HCT116 (cell line): ENCODE measurements around the gene RTTN. TPM values are rescaled to one million over a fixed set of nuclear protein-coding genes. Genes with fewer than 3 reads are reported as not detected.

ENCODE experiments used
- ATAC-seq: fragments of 200-7000 bp; cut with Tn5 transposase; 2 replicates; pipeline ENCODE4 v1.9.1; 2020; ENCODE audit warnings: mild to moderate bottlenecking, moderate library complexity
- BruUV-seq: library from RNA; stranded (reverse); fragments of 400-500 nt; replicated peaks from 2 replicates; lab custom pipeline; 2021; lab: Mats Ljungman, UMichigan
- CTCF ChIA-PET: fragments of 300-600 bp; sonication (Branson Sonifier 250); formaldehyde crosslinking; loops from one replicate; lab custom pipeline; 2021; ENCODE audit warnings: antibody characterized with exemption; lab: Charles Lee
- POLR2A ChIA-PET: fragments of 300-600, 350-600 bp; sonication (Branson Sonifier 250); formaldehyde crosslinking; loops from one replicate; lab custom pipeline; 2021; ENCODE audit warnings: antibody characterized with exemption; lab: Charles Lee
- RAD21 ChIA-PET, 2 experiments: fragments of 300-600 bp; sonication (Branson Sonifier 250); formaldehyde crosslinking; loops; one replicate each; lab custom pipeline; 2023; ENCODE audit warnings: low total read pairs in 2 of 2; ENCODE audit not compliant: uncharacterized antibody in 2 of 2, unreplicated experiment in 2 of 2, low non-redundant PET in 1 of 2; lab: Charles Lee
- DNase-seq: peaks from one replicate; pipeline ENCODE4 v3.0.0-alpha.2; 2010; ENCODE audit warnings: low read depth, low spot score
- H2AFZ ChIP-seq: fragments of 200-600 bp; shearing (Covaris generic), sonication (generic); 2 replicates; pipeline ENCODE4 v1.6.1; 2017; ENCODE audit warnings: low read depth, mixed run types, mixed read lengths, antibody characterized with exemption, low read length; ENCODE audit not compliant: poor library complexity, severe bottlenecking
- H3K27ac ChIP-seq: 2 replicates; pipeline ENCODE4 v1.5.1; 2012; ENCODE audit warnings: low read depth, low read length
- H3K27me3 ChIP-seq: fragments of 200-600 bp; sonication (generic); 2 replicates; pipeline ENCODE4 v1.6.1; 2016; ENCODE audit warnings: mixed run types, low read length, mixed read lengths; ENCODE audit not compliant: insufficient read depth
- H3K36me3 ChIP-seq, 2 experiments: fragments of 200-500 bp in 1 of 2; fragments of 200-600 bp in 1 of 2; sonication (Bioruptor generic) in 1 of 2; sonication (generic) in 1 of 2; 2 replicates each; pipeline versions ENCODE4 v1.5.1 to v1.6.1; 2014 to 2016; ENCODE audit warnings: low read length in 2 of 2, inconsistent platforms in 1 of 2, mixed read lengths in 1 of 2, mixed run types in 1 of 2; ENCODE audit not compliant: insufficient read depth in 2 of 2, control insufficient read depth in 1 of 2
- H3K4me1 ChIP-seq, 2 experiments: fragments of 200-600 bp in 1 of 2; sonication (generic) in 1 of 2; 2 replicates each; pipeline versions ENCODE4 v1.5.1 to v1.6.1; 2012 to 2017; ENCODE audit warnings: low read length in 2 of 2, inconsistent platforms in 1 of 2, mild to moderate bottlenecking in 1 of 2, mixed read lengths in 1 of 2, mixed run types in 1 of 2, moderate library complexity in 1 of 2; ENCODE audit not compliant: insufficient read depth in 2 of 2, control insufficient read depth in 1 of 2
- H3K4me2 ChIP-seq: fragments of 200-600 bp; sonication (generic); 2 replicates; pipeline ENCODE4 v1.6.1; 2017; ENCODE audit warnings: mixed run types, low read length, mixed read lengths
- H3K4me3 ChIP-seq, 2 experiments: fragments of 200-600 bp in 1 of 2; sonication (generic) in 1 of 2; replicated peaks in 1 of 2; 2 replicates each; pipeline ENCODE4 v1.5.1; 2011 to 2016; ENCODE audit warnings: low read length in 2 of 2, control low read depth in 1 of 2, low read depth in 1 of 2, mild to moderate bottlenecking in 1 of 2, mixed read lengths in 1 of 2, mixed run types in 1 of 2
- H3K79me2 ChIP-seq: fragments of 200-600 bp; sonication (generic); 2 replicates; pipeline ENCODE4 v1.6.1; 2017; ENCODE audit warnings: mild to moderate bottlenecking, mixed run types, low read length, moderate library complexity, mixed read lengths; ENCODE audit not compliant: insufficient read depth
- H3K9ac ChIP-seq: fragments of 200-600 bp; sonication (generic); 2 replicates; pipeline ENCODE4 v1.6.1; 2016; ENCODE audit warnings: low read length, mixed read lengths
- H3K9me2 ChIP-seq: fragments of 200-600 bp; sonication (generic), shearing (Covaris generic); 2 replicates; pipeline ENCODE4 v1.6.1; 2017; ENCODE audit warnings: mixed run types, mild to moderate bottlenecking, moderate library complexity; ENCODE audit not compliant: insufficient read depth
- H3K9me3 ChIP-seq, 2 experiments: fragments of 200-500 bp in 1 of 2; fragments of 200-600 bp in 1 of 2; sonication (Bioruptor generic) in 1 of 2; sonication (generic) in 1 of 2; 2 replicates each; pipeline ENCODE4 v1.6.1; 2014 to 2017; ENCODE audit warnings: low read length in 2 of 2, mixed read lengths in 2 of 2, inconsistent platforms in 1 of 2, low read depth in 1 of 2, mild to moderate bottlenecking in 1 of 2, mixed run types in 1 of 2, moderate library complexity in 1 of 2; ENCODE audit not compliant: control insufficient read depth in 1 of 2, insufficient read depth in 1 of 2
- H4K20me1 ChIP-seq: fragments of 200-600 bp; sonication (generic), shearing (Covaris generic); 2 replicates; pipeline ENCODE4 v1.6.1; 2017; ENCODE audit warnings: mixed run types, mild to moderate bottlenecking, moderate library complexity; ENCODE audit not compliant: insufficient read depth
- CBX3 ChIP-seq: IDR thresholded peaks from 2 replicates; pipeline ENCODE4 v1.6.1; 2012; ENCODE audit warnings: low read depth
- EGR1 ChIP-seq: IDR thresholded peaks from 2 replicates; pipeline ENCODE4 v1.6.1; 2012; ENCODE audit warnings: low read depth
- EZH2 ChIP-seq: fragments of 200-600 bp; sonication (generic); IDR thresholded peaks from 2 replicates; pipeline ENCODE4 v1.6.1; 2017; ENCODE audit warnings: antibody characterized with exemption, mixed run types
- EZH2phosphoT487 ChIP-seq: fragments of 200-600 bp; IDR thresholded peaks from 2 replicates; pipeline ENCODE4 v1.6.1; 2018; ENCODE audit warnings: antibody characterized with exemption, borderline replicate concordance
- FOSL1 ChIP-seq: IDR thresholded peaks from 2 replicates; pipeline ENCODE4 v1.6.1; 2012; ENCODE audit warnings: low read depth
- JUND ChIP-seq: IDR thresholded peaks from 2 replicates; pipeline ENCODE4 v1.6.1; 2012
- POLR2A ChIP-seq: IDR thresholded peaks from 2 replicates; pipeline ENCODE4 v1.7.0; 2011; ENCODE audit warnings: borderline replicate concordance; ENCODE audit not compliant: insufficient read depth, insufficient read length; ENCODE audit errors: extremely low read depth
- POLR2AphosphoS5 ChIP-seq: IDR thresholded peaks from 2 replicates; pipeline ENCODE4 v1.6.1; 2011; ENCODE audit warnings: mild to moderate bottlenecking, low read depth, low read length, moderate library complexity
- RAD21 ChIP-seq: IDR thresholded peaks from 2 replicates; pipeline ENCODE4 v1.6.1; 2012; ENCODE audit warnings: low read depth, mild to moderate bottlenecking
- SIN3A ChIP-seq: IDR thresholded peaks from 2 replicates; pipeline ENCODE4 v1.6.1; 2012; ENCODE audit warnings: low read depth
- SP1 ChIP-seq: IDR thresholded peaks from 2 replicates; pipeline ENCODE4 v1.6.1; 2012; ENCODE audit warnings: low read depth
- SRF ChIP-seq: IDR thresholded peaks from 2 replicates; pipeline ENCODE4 v1.6.1; 2012; ENCODE audit warnings: low read depth
- TCF7L2 ChIP-seq: IDR thresholded peaks from 2 replicates; pipeline ENCODE4 v1.7.0; 2011; ENCODE audit warnings: borderline replicate concordance, inconsistent platforms; ENCODE audit not compliant: insufficient read depth, insufficient read length; ENCODE audit errors: extremely low read depth
- ZFX ChIP-seq: fragments of 450-650 bp; IDR thresholded peaks from 2 replicates; pipeline ENCODE4 v1.6.1; 2017
- ZNF274 ChIP-seq: fragments of 200-500 bp; sonication (Bioruptor generic); IDR thresholded peaks from 2 replicates; pipeline ENCODE4 v1.6.1; 2014; ENCODE audit warnings: mild to moderate bottlenecking, low read depth, low read length, inconsistent platforms
- intact Hi-C: fragments of 100-400 bp; cut with micrococcal nuclease; formaldehyde crosslinking; loops from 2 replicates; pipeline ENCODE4 v1.10.0; 2022
- total RNA-seq: library from RNA; stranded (reverse); gene quantifications from one replicate; pipeline ENCODE4 v1.2.1, GENCODE V29; 2021; ENCODE audit not compliant: unreplicated experiment
- TF ChIP-seq, protein P1 (sequence below), 3 experiments: fragments of 200-600 bp in 1 of 3; sonication (generic) in 1 of 3; IDR thresholded peaks in 2 of 3; conservative IDR thresholded peaks in 1 of 3; 2 replicates each; pipeline ENCODE4 v1.5.1; 2012 to 2017; ENCODE audit warnings: low read depth in 2 of 3, low read length in 2 of 3, antibody characterized with exemption in 1 of 3, borderline replicate concordance in 1 of 3, control low read depth in 1 of 3, mild to moderate bottlenecking in 1 of 3, mixed read lengths in 1 of 3, mixed run types in 1 of 3, moderate library complexity in 1 of 3; ENCODE audit not compliant: insufficient read depth in 1 of 3
- TF ChIP-seq, protein P2 (sequence below): IDR thresholded peaks from 2 replicates; pipeline ENCODE4 v1.6.1; 2012
- TF ChIP-seq, protein P3 (sequence below): IDR thresholded peaks from 2 replicates; pipeline ENCODE4 v1.6.1; 2012; ENCODE audit warnings: low read depth
- TF ChIP-seq, protein P4 (sequence below): IDR thresholded peaks from 2 replicates; pipeline ENCODE4 v1.6.1; 2012

RTTN gene
- total RNA-seq, 1 experiment from 2014 or later, result 41.2 TPM

DNA sequence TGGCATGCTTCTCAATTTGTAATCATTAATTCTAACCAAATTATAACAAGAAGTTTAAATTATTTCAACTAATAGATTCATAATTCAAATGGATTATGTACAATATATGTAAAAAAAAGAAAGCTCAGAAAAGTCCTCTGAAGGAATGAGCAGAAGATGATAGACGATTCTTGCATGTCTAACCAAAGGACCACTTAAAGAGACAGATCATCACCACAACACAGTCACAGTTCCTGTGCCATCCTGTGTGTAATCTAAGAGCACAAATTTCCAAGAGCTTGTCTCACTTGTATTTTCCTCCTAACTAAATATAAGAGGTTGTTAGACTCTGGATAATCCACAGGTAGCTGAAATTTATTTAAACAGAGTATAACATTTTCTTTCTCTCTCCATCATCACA is 135.5 kb downstream of the RTTN start:
- Histone ChIP-seq H4K20me1 (no peaks in the 10 kb centered on the region), H3K36me3 (0 out of 4 replicates have a peak, but pooled peaks cover 0 to 8% of the 10 kb centered on the region in 2 experiments), H2AFZ (no peak overlapping the region), H3K4me1 (no peaks in the 10 kb centered on the region), H3K27ac (no peak overlapping the region), H3K4me3 (no peak overlapping the region), H3K9me3 (no peaks in the 10 kb centered on the region), H3K79me2 (no peaks in the 10 kb centered on the region; the same call in 1 of the 2 replicates), H3K9me2 (no peaks in the 10 kb centered on the region), H3K9ac (no peak overlapping the region), H3K27me3 (no peaks in the 10 kb centered on the region), H3K4me2 (no peak overlapping the region)
- ChIA-PET CTCF (no interaction called here), RAD21 (no interaction called here), POLR2A (no interaction called here)
- no TSS peak for BruUV-seq
- DNase-seq, result no peak
- no peak for ATAC-seq
- TF ChIP-seq ZNF274, result no peak
- no peak for TF ChIP-seq SRF
- TF ChIP-seq POLR2A, result no peak
- no peak for TF ChIP-seq EZH2phosphoT487
- TF ChIP-seq SIN3A, result no peak
- no peak for TF ChIP-seq ZFX
- no peak for TF ChIP-seq FOSL1
- TF ChIP-seq, protein P1, sequence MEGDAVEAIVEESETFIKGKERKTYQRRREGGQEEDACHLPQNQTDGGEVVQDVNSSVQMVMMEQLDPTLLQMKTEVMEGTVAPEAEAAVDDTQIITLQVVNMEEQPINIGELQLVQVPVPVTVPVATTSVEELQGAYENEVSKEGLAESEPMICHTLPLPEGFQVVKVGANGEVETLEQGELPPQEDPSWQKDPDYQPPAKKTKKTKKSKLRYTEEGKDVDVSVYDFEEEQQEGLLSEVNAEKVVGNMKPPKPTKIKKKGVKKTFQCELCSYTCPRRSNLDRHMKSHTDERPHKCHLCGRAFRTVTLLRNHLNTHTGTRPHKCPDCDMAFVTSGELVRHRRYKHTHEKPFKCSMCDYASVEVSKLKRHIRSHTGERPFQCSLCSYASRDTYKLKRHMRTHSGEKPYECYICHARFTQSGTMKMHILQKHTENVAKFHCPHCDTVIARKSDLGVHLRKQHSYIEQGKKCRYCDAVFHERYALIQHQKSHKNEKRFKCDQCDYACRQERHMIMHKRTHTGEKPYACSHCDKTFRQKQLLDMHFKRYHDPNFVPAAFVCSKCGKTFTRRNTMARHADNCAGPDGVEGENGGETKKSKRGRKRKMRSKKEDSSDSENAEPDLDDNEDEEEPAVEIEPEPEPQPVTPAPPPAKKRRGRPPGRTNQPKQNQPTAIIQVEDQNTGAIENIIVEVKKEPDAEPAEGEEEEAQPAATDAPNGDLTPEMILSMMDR (IDR thresholded peaks at IDR 0.05 in 2 of 3, conservative IDR thresholded peaks at IDR 0.05 in 1 of 3; ENCODE audit: borderline replicate concordance in 1 of 3, insufficient read depth in 1 of 3, low read depth in 2 of 3, low read length in 2 of 3), result no peak
- TF ChIP-seq, protein P2, sequence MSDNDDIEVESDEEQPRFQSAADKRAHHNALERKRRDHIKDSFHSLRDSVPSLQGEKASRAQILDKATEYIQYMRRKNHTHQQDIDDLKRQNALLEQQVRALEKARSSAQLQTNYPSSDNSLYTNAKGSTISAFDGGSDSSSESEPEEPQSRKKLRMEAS, result no peak
- no peak for TF ChIP-seq POLR2AphosphoS5
- TF ChIP-seq JUND, result no peak
- no peak for TF ChIP-seq CBX3
- TF ChIP-seq SP1, result no peak
- no peak for TF ChIP-seq EGR1
- TF ChIP-seq RAD21, result no peak
- no peak for TF ChIP-seq TCF7L2
- TF ChIP-seq, protein P3, sequence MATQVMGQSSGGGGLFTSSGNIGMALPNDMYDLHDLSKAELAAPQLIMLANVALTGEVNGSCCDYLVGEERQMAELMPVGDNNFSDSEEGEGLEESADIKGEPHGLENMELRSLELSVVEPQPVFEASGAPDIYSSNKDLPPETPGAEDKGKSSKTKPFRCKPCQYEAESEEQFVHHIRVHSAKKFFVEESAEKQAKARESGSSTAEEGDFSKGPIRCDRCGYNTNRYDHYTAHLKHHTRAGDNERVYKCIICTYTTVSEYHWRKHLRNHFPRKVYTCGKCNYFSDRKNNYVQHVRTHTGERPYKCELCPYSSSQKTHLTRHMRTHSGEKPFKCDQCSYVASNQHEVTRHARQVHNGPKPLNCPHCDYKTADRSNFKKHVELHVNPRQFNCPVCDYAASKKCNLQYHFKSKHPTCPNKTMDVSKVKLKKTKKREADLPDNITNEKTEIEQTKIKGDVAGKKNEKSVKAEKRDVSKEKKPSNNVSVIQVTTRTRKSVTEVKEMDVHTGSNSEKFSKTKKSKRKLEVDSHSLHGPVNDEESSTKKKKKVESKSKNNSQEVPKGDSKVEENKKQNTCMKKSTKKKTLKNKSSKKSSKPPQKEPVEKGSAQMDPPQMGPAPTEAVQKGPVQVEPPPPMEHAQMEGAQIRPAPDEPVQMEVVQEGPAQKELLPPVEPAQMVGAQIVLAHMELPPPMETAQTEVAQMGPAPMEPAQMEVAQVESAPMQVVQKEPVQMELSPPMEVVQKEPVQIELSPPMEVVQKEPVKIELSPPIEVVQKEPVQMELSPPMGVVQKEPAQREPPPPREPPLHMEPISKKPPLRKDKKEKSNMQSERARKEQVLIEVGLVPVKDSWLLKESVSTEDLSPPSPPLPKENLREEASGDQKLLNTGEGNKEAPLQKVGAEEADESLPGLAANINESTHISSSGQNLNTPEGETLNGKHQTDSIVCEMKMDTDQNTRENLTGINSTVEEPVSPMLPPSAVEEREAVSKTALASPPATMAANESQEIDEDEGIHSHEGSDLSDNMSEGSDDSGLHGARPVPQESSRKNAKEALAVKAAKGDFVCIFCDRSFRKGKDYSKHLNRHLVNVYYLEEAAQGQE, result no peak
- TF ChIP-seq, protein P4, sequence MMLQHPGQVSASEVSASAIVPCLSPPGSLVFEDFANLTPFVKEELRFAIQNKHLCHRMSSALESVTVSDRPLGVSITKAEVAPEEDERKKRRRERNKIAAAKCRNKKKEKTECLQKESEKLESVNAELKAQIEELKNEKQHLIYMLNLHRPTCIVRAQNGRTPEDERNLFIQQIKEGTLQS, result no peak
- TF ChIP-seq EZH2, result no peak
- intact Hi-C loops, result no loop called here
